Upper lobe of left lung (tissue), 4 donors: ENCODE data around the gene ANO10.
"Not testable (repeated sequence)": the region's sequence is repeated elsewhere in the genome, so short reads cannot be mapped to it uniquely, and the experiment has no call there.

ENCODE experiments used
- CTCF ChIP-seq, 6 experiments: fragments of 450-650 bp in 4 of 6; fragments of 200-600 bp in 2 of 6; sonication (generic) in 2 of 6; IDR thresholded peaks; one replicate each; pipeline ENCODE4 v1.5.1; 2016 to 2019; ENCODE audit warnings: antibody characterized with exemption in 6 of 6
- EP300 ChIP-seq, 4 donors: sonication (generic); formaldehyde crosslinking; IDR thresholded peaks; one replicate each; pipeline ENCODE4 v1.5.1; 2017; ENCODE audit warnings: antibody characterized with exemption in 4 of 4, control low read depth in 2 of 4
- POLR2A ChIP-seq, 4 donors: fragments of 450-650 bp; IDR thresholded peaks; one replicate each; pipeline ENCODE4 v1.5.1; 2016 to 2017; ENCODE audit warnings: antibody characterized with exemption in 4 of 4, mild to moderate bottlenecking in 2 of 4

- TF ChIP-seq CTCF, POLR2A, EP300 (IDR thresholded peaks at IDR 0.05): not testable (repeated sequence)
These were observed 130.0 kb downstream of the ANO10 start for GRCh38 chr3:43491807-43492206.
